Thyroid gland (tissue), 4 donors: ENCODE results near the gene ABHD2.

Source experiments
- POLR2A ChIP-seq, 2 donors: fragments of 450-650 bp; IDR thresholded peaks; one replicate each; pipeline ENCODE4 v1.6.1; 2017; ENCODE audit warnings: antibody characterized with exemption in 2 of 2, mild to moderate bottlenecking in 2 of 2, moderate library complexity in 1 of 2
- TF ChIP-seq, protein P1 (sequence below), 6 experiments: fragments of 200-600 bp in 3 of 6; fragments of 450-650 bp in 3 of 6; sonication (generic) in 3 of 6; IDR thresholded peaks; one replicate each; pipeline ENCODE4 v1.5.1; 2016 to 2019; ENCODE audit warnings: antibody characterized with exemption in 6 of 6, mild to moderate bottlenecking in 2 of 6, inconsistent platforms in 1 of 6, moderate library complexity in 1 of 6

GRCh38 chr15:89104172-89104564 is 15.9 kb downstream of the ABHD2 start:
- TF ChIP-seq, protein P1, sequence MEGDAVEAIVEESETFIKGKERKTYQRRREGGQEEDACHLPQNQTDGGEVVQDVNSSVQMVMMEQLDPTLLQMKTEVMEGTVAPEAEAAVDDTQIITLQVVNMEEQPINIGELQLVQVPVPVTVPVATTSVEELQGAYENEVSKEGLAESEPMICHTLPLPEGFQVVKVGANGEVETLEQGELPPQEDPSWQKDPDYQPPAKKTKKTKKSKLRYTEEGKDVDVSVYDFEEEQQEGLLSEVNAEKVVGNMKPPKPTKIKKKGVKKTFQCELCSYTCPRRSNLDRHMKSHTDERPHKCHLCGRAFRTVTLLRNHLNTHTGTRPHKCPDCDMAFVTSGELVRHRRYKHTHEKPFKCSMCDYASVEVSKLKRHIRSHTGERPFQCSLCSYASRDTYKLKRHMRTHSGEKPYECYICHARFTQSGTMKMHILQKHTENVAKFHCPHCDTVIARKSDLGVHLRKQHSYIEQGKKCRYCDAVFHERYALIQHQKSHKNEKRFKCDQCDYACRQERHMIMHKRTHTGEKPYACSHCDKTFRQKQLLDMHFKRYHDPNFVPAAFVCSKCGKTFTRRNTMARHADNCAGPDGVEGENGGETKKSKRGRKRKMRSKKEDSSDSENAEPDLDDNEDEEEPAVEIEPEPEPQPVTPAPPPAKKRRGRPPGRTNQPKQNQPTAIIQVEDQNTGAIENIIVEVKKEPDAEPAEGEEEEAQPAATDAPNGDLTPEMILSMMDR (IDR thresholded peaks at IDR 0.05) = no peak
- no peak for TF ChIP-seq POLR2A (IDR thresholded peaks at IDR 0.05)
